Astrocyte (in vitro differentiated cells and primary cell): ENCODE data around the gene NYNRIN. TPM values are rescaled to one million over a fixed set of nuclear protein-coding genes. Genes with fewer than 3 reads are reported as not detected.

Source experiments
- DNase-seq: peaks from one replicate; pipeline ENCODE4 v3.0.0-alpha.2; 2010; ENCODE audit warnings: low read depth
- FAIRE-seq: peaks from 2 replicates; lab custom pipeline; 2011; peaks lifted over from hg19 to GRCh38; lab: Jason Lieb, UNC
- H2AFZ ChIP-seq: 2 replicates; pipeline ENCODE4 v1.6.0; 2012; ENCODE audit warnings: low read depth, low read length, inconsistent platforms
- H3K27ac ChIP-seq: 2 replicates; pipeline ENCODE4 v1.5.1; 2011; ENCODE audit warnings: low read depth, low read length, inconsistent platforms
- H3K27me3 ChIP-seq: 2 replicates; pipeline ENCODE4 v1.6.0; 2011; ENCODE audit warnings: low read length, inconsistent platforms; ENCODE audit not compliant: insufficient read depth
- H3K36me3 ChIP-seq: 2 replicates; pipeline ENCODE4 v1.5.1; 2011; ENCODE audit warnings: low read length, inconsistent platforms; ENCODE audit not compliant: insufficient read depth
- H3K4me1 ChIP-seq: 2 replicates; pipeline ENCODE4 v1.5.1; 2011; ENCODE audit warnings: low read length, inconsistent platforms; ENCODE audit not compliant: insufficient read depth
- H3K4me2 ChIP-seq: 2 replicates; pipeline ENCODE4 v1.6.0; 2012; ENCODE audit warnings: low read length, inconsistent platforms
- H3K4me3 ChIP-seq: 2 replicates; pipeline ENCODE4 v1.5.1; 2011; ENCODE audit warnings: low read depth, mild to moderate bottlenecking, low read length, inconsistent platforms; ENCODE audit not compliant: insufficient read depth
- H3K79me2 ChIP-seq: 2 replicates; pipeline ENCODE4 v1.6.0; 2012; ENCODE audit warnings: mild to moderate bottlenecking, low read length, inconsistent platforms; ENCODE audit not compliant: insufficient read depth
- H3K9ac ChIP-seq: 2 replicates; pipeline ENCODE4 v1.6.0; 2012; ENCODE audit warnings: mild to moderate bottlenecking, low read length, inconsistent platforms
- H3K9me3 ChIP-seq: 2 replicates; pipeline ENCODE4 v1.5.1; 2012; ENCODE audit warnings: low read depth, mild to moderate bottlenecking, low read length, inconsistent platforms; ENCODE audit not compliant: insufficient read depth
- H4K20me1 ChIP-seq: 2 replicates; pipeline ENCODE4 v1.6.0; 2012; ENCODE audit warnings: low read length, inconsistent platforms; ENCODE audit not compliant: insufficient read depth
- H3K27ac Mint-ChIP-seq: one replicate; pipeline ENCODE4 v1.8.0; 2021; ENCODE audit warnings: mild to moderate bottlenecking, mixed read lengths; ENCODE audit not compliant: unreplicated experiment
- H3K27me3 Mint-ChIP-seq: one replicate; pipeline ENCODE4 v1.8.0; 2021; ENCODE audit warnings: low read depth, mixed read lengths; ENCODE audit not compliant: unreplicated experiment
- H3K36me3 Mint-ChIP-seq: one replicate; pipeline ENCODE4 v1.8.0; 2021; ENCODE audit warnings: low read depth, mixed read lengths; ENCODE audit not compliant: unreplicated experiment
- H3K4me1 Mint-ChIP-seq: one replicate; pipeline ENCODE4 v1.8.0; 2021; ENCODE audit warnings: low read depth, mixed read lengths; ENCODE audit not compliant: unreplicated experiment
- H3K4me3 Mint-ChIP-seq: one replicate; pipeline ENCODE4 v1.8.0; 2021; ENCODE audit warnings: mild to moderate bottlenecking, moderate library complexity, mixed read lengths; ENCODE audit not compliant: unreplicated experiment
- H3K9me3 Mint-ChIP-seq: one replicate; pipeline ENCODE4 v1.8.0; 2021; ENCODE audit warnings: mild to moderate bottlenecking, mixed read lengths; ENCODE audit not compliant: unreplicated experiment
- EZH2 ChIP-seq: IDR thresholded peaks from 2 replicates; pipeline ENCODE4 v1.6.1; 2012; ENCODE audit warnings: mild to moderate bottlenecking, low read length, inconsistent platforms; ENCODE audit not compliant: insufficient read depth
- total RNA-seq: library from RNA; stranded (reverse); gene quantifications from 2 replicates; pipeline ENCODE4 v1.2.1, GENCODE V29; 2021
- TF ChIP-seq, protein P1 (sequence below): IDR thresholded peaks from 2 replicates; pipeline ENCODE4 v1.5.1; 2011; ENCODE audit warnings: low read depth, mild to moderate bottlenecking, inconsistent platforms, low read length, moderate library complexity; ENCODE audit not compliant: insufficient read depth

Gene NYNRIN
- total RNA-seq, 1 donor from 2014 or later: 25.4 TPM

DNA sequence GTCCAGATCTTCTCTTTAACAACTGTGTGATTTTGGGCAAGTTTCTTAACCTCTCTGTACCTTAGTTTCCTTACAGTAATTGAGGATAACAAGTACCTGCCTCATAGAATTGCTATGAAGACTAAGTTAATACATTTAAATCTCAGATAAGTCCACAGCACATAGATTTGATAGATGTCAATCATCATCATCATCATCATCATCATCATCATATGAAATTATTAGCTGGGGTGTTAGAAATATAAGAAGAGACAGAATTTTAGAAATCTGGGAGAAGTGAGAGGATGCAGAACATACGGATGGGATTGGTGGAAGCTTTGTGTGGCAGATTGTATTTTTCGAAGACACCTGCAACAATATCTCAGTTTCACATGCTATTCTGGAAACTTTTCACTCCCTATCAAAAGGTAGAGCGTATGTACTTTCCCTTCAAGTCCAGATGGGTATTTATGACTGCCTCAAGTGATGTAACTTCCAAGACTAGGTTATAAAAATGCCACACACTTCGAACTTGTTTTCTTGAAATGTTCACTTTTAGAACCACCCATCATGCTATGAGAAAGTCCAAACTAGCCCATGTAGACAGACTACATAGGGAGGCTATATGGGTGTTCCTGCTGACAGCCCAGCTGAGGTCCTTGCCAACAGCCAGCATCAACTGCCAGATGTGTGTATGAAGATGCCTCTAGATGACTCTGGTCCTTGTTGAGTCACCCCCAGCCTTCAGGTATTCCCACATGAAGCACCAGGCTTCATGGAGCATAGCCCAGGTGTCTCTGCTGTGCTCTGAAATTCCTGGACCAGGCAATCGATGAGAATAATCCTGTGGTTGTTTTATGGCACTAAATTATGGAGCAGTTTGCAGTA, 64.4 kb downstream of the NYNRIN start:
- DNase-seq (no peak), FAIRE-seq (no peak)
- H3K36me3 ChIP-seq: no peaks in the 10 kb centered on the region
- H4K20me1 ChIP-seq: no peaks in the 10 kb centered on the region
- H3K4me2 ChIP-seq: no peak overlapping the region
- H3K27ac ChIP-seq: no peak overlapping the region
- Mint-ChIP-seq H3K27me3 (no peaks in the 10 kb centered on the region), H3K36me3 (peaks cover 14% of the 10 kb centered on the region), H3K4me1 (no peaks in the 10 kb centered on the region), H3K9me3 (peaks cover 4% of the 10 kb centered on the region), H3K27ac (no peak overlapping the region), H3K4me3 (no peak overlapping the region)
- no peaks in the 10 kb centered on the region for H3K9me3 ChIP-seq
- H3K4me1 ChIP-seq: no peaks in the 10 kb centered on the region
- H3K79me2 ChIP-seq: no peaks in the 10 kb centered on the region
- H3K9ac ChIP-seq: no peak overlapping the region
- no peak overlapping the region for H3K4me3 ChIP-seq
- H2AFZ ChIP-seq: no peak overlapping the region
- no peaks in the 10 kb centered on the region for H3K27me3 ChIP-seq
- TF ChIP-seq, protein P1, sequence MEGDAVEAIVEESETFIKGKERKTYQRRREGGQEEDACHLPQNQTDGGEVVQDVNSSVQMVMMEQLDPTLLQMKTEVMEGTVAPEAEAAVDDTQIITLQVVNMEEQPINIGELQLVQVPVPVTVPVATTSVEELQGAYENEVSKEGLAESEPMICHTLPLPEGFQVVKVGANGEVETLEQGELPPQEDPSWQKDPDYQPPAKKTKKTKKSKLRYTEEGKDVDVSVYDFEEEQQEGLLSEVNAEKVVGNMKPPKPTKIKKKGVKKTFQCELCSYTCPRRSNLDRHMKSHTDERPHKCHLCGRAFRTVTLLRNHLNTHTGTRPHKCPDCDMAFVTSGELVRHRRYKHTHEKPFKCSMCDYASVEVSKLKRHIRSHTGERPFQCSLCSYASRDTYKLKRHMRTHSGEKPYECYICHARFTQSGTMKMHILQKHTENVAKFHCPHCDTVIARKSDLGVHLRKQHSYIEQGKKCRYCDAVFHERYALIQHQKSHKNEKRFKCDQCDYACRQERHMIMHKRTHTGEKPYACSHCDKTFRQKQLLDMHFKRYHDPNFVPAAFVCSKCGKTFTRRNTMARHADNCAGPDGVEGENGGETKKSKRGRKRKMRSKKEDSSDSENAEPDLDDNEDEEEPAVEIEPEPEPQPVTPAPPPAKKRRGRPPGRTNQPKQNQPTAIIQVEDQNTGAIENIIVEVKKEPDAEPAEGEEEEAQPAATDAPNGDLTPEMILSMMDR: no peak
- TF ChIP-seq EZH2: no peak

DNA sequence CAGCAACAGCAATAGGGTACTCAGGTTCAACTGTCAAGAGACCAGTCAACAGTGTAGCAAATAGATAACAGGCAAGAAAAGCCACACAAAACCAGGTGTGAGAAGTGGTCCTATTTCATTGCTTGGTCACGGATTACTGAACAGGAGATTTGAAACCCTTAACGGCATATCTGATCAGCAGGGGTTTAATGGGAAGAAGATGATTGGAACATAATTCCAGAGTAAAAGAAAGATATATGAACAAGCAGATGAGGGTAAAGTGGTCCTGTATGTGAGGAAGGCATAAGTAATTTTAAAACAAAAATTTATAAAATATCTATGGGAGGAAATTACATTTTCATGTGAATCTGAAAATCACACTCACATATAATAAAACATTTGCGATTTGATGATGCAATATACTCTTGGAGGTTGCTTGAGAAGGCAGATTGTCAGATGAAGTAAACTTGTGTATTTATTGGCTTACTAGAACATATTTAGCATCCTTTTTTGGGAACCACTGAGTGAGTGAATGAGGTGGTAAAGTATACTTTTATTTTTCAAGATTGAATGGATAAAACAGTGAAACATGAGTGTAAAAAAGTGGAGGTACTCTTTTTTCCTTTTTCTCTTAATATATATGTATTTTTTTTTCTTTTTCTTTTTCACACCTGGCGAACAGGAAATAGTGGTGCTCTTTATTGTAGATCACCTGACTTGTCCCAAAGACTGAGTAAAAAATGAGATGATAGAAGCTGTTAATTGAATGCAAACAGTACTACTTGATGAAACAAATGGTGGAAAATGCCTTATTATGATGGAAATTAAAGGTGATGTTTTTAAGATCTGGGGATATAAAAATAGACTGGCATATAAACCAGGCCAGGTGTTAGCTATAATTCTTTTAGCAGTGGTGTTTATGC, 65.3 kb downstream of the NYNRIN start:
- Histone ChIP-seq H3K4me1 (no peaks in the 10 kb centered on the region), H3K4me3 (no peak overlapping the region), H2AFZ (no peak overlapping the region), H3K27me3 (no peaks in the 10 kb centered on the region), H3K36me3 (no peaks in the 10 kb centered on the region), H4K20me1 (no peaks in the 10 kb centered on the region), H3K4me2 (no peak overlapping the region), H3K27ac (no peak overlapping the region), H3K9ac (no peak overlapping the region), H3K79me2 (no peaks in the 10 kb centered on the region), H3K9me3 (no peaks in the 10 kb centered on the region)
- Mint-ChIP-seq H3K27me3 (no peaks in the 10 kb centered on the region), H3K9me3 (peaks cover 4% of the 10 kb centered on the region), H3K27ac (no peak overlapping the region), H3K36me3 (peaks cover 14% of the 10 kb centered on the region), H3K4me3 (no peak overlapping the region), H3K4me1 (no peaks in the 10 kb centered on the region)
- TF ChIP-seq, protein P1: no peak
- TF ChIP-seq EZH2: no peak
- FAIRE-seq: no peak
- DNase-seq: no peak
